D341Med (cell line): ENCODE data around the gene COL9A3.

Experiments used
- DNase-seq: peaks from one replicate; pipeline ENCODE4 v3.0.0; 2012; ENCODE audit warnings: low spot score

Gene COL9A3

GRCh38 chr20:62823688-62824475 lies 7.0 kb downstream of the COL9A3 start:
- no peak for DNase-seq

- DNase-seq, result peak; percentile 79
Measured at GRCh38 chr20:62824476-62825332, 7.9 kb downstream of the COL9A3 start.

GRCh38 chr20:62825333-62825985 lies 8.6 kb downstream of the COL9A3 start:
- DNase-seq, result no peak

GRCh38 chr20:62825986-62826645 lies 9.3 kb downstream of the COL9A3 start:
- DNase-seq, result no peak

- no peak for DNase-seq
Measured at GRCh38 chr20:62826646-62827310, 9.9 kb downstream of the COL9A3 start.

GRCh38 chr20:62827311-62828038 lies 10.6 kb downstream of the COL9A3 start:
- DNase-seq, result no peak

- DNase-seq, result no peak
Measured at GRCh38 chr20:62828051-62828450, 11.2 kb downstream of the COL9A3 start.

- DNase-seq, result no peak
Measured at GRCh38 chr20:62828511-62829230, 11.8 kb downstream of the COL9A3 start.

GRCh38 chr20:62829231-62830230 lies 12.7 kb downstream of the COL9A3 start:
- no peak for DNase-seq

GRCh38 chr20:62830251-62830650 lies 13.4 kb downstream of the COL9A3 start:
- no peak for DNase-seq

GRCh38 chr20:62830821-62831220 lies 14.0 kb downstream of the COL9A3 start:
- DNase-seq, result no peak

GRCh38 chr20:62831361-62831788 lies 14.5 kb downstream of the COL9A3 start:
- no peak for DNase-seq

GRCh38 chr20:62831854-62832211 lies 15.0 kb downstream of the COL9A3 start:
- DNase-seq, result no peak

GRCh38 chr20:62832212-62832922 lies 15.5 kb downstream of the COL9A3 start:
- DNase-seq, result no peak

- DNase-seq, result no peak
Measured at GRCh38 chr20:62832951-62833391, 16.1 kb downstream of the COL9A3 start.

- no peak for DNase-seq
Measured at GRCh38 chr20:62834967-62835730, 18.3 kb downstream of the COL9A3 start.
